ENCODE data around the gene FGF3.

FGF3 gene

DNA sequence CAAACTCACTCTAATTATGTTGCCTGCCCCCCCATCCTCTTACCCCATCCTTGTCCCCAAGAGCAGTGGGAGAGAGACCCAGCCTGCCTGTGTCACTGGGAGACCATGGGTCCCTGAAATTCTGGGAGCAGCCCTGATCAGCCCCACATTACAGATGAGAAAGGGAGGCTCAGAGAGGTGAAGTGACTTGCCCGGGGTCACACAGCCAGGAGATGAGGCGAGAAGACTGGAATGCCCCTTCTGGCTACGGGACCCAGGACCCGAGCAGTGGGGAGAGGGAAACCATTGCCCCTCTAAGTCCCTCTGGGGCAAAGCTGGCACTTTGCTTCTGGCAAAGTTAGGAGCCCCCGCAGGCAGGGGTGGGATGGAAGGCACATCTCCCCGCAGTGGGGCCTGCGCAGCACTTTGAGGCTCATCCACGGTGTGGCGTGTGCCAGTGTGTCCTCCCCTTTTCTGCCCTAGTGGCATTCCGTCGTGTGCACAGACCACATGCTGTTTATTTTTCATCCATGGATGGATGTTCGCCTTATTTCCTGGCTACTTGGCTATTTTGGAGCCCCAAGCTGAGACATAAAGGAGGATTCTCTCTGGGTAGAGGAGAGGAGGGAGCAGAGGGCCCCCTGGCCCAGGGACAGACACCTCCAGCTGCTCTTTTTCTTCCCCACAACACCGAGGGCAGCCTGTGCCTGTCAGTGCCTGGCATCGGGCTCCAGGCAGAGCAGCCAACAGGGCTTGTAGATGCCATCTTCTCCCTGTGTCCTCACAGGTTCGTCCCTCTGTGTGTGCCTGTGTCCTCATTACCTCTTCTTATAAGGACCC is 3.7 kb upstream of the FGF3 start:
- no peak for DNase-seq

DNA sequence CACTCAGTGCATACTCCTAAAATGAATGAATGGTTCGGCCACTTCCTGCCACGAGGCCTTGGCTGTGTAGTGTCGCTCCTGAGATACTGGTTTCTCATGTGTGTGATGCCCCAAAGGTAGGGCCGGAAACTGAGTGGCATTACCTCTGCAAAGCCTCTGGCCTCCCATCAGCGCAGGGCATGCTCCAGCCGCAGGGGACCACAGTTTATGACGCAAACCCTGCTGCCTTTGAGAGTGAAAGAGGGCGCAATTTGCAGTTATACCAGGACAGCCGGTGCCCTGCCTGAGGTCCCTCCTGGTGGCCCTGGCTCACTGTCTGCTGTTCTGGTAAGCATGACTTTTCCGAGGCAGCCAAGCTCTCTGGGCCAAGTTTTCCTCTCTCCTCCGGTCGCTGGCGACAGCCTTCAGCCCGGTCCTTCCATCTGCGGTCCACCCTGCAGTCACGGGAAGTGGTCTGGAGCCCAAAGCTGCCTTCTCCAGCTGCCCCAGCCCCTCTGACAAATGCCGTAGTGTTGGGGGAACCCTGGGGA is 2.4 kb upstream of the FGF3 start:
- DNase-seq = no peak

DNA sequence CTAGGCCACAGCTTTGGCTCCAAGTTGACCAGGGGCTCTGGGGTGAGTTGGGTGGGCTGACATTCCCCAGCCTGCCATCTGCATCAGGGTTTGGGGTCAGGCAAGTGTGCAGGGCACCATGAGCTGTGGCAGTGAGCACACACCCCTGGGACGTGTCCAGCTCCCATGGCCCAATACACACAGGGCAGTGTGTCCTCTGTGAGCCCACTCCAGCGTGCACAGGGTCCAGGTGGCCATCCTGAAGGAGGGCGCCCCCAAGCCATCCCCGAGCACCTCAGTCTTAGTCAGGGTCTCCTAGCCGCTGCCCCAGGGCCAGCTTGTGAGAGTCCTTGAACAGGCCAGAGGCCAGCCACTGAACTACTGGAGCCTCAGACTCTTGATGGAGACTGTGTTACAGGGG is 1.2 kb upstream of the FGF3 start:
- DNase-seq = no peak

DNA sequence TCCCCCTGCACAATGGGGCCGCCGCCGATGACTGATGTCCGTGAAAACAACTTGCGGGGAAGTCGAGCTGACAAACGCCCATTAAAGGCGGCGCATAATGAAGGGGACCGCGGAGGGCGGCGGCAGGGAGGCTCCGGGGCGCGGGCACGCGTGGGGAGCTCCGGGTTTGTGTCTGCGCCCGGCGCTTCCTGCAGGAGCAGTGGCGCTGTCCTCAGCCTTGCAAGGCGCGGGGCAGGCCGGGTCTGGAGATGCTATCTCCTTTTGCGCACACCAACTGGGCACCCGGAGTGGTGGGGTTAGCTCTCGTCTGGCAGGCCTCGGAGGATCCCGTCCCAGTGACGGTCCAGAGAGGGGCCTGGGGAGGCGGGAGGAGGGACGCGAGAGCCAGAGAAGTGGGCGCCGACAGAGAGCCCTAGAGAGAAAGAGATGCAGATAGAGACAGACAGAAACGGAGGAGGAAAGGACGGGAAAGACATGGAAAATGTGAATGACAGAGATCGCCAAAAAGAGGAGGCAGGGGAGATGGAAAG is 390 bp upstream of the FGF3 start:
- no peak for DNase-seq

DNA sequence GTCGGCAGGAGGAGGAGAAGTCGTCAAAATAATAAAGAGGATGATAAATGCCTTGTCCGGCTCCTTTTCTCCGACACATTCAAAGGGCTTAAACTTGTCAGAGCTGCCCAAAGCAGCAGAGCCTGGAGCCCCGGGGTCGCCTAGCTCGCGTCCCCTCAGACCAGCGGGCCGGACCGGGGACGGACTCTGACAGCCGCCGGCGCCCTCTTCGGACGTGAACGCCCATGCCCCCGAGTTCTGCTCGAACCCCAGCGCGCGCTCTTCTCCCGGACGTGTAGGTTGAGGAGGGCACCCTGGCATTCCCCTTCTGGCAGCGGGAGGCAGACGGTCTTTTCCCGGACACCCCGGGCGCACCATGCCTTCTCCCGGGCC is 999 bp downstream of the FGF3 start:
- DNase-seq = no peak

DNA sequence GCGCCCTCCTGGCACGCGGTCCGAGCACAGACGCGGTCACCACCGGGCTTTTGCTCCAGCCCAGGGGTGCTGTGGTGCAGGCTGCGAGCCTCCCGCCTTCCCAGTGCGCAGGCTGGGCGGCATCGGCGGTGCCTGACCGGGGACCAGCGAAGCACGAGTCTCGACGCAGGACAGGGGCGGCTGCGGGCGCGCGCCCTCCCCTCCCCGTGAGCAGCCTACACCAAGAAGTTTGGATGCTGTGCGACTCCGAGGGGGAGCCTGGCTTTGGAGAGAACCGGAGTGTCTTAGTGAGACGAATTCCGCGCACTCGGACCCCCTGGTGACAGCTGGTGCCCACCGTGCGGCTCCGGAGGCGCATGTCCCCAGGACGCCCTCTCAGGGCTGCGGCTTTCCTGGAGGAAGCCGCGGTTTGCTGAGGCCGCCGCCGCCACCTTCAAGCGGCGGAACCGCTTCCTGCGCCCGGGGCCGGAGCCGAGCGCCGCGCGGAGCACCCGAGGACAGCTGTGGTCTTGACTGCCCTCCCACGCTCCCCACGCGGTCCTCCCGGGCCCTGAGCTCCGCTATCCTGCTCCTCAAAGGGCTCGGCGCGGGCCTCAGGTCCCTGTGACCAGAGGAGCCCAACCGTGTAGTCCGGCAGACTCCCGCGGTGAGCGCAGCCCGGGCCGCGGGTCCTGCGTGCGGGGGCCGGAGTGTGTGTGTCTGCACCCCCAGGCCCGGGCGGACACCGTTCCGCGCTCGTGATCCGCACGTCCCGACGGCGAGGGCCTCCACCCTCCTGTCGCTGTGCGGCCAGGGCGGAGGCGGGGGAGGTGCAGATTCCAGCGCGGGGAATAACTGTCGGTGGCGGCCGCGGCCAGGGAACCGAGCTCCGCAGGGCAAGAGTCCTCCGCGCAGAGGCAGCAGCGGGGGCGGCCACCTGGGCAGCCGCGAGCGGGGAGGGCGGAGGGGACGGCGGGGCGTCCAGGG is 1.7 kb downstream of the FGF3 start:
- no peak for DNase-seq

DNA sequence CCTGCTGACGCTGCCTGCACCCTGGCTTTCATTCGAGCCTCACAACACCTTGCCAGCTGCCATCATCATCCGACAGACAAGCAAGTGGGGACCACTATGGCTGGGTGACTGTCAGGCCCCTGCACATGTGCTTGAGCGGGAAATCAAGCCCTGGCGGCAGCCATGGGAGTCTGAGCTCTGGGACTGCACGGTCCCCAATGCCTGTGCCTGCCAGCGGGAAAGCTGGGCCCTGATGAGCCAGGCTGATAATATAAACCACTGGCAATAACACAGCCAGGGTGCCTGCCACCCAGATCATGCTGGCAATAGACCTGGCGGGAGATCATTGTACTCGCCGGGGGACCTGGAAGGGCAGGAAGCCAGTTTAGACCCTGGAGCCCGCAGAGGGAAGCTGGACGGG is 2.5 kb downstream of the FGF3 start:
- DNase-seq = no peak

DNA sequence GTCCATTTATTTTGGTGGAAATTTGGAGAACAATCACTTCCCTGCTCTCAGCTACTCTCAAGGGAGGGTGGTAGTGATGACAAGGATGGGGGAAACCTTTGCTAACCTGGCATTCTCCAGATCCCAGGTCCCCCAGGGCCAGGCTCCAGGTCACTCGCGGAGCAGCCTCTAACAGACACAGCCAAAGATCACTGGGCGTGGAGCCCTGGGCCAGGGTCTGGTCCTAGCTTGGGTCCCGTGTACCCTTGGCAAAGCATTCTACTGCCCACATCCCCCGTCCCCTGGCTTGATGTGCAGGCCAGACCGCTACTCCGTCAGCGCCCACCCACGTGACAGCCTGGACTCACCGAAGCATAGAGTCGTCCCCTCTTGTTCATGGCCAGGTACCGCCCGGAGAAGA is 3.2 kb downstream of the FGF3 start:
- DNase-seq = no peak

DNA sequence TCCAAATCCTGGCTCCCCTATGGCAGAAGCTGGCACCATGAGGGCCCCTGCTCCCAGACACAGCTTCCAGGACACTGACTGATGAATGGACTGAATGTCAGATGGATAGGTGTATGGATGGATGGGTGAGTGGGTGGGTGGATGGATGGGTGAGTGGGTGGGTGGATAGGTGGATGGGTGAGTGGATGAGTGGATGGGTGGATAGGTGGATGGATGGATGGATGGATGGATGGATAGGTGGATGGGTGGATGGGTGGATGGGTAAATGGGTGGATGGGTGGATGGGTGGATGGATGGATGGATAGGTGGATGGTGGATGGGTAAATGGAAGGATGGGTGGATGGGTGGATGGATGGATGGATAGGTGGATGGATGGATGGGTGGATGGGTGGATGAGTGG is 4.3 kb downstream of the FGF3 start:
- no peak for DNase-seq

DNA sequence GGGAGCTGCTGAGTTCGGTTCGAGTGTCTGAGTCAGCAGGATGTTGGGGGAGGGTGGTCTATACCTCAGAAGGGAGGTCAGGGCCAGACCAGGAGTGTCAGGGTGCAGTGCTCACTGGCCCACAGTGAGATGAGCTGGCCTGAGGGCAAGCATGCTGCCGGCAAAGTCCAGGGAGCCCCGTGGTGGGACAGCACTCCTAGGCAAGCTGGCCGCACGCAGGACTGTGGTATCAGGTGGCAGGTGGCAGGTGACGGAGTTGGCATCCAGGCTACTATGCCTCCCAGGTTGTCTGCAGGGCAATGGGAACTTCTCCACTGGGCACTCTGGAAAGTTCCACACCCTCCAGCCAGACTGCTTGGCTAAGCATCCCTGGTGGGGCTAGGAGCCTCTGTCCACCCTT is 4.8 kb downstream of the FGF3 start:
- no peak for DNase-seq

DNA sequence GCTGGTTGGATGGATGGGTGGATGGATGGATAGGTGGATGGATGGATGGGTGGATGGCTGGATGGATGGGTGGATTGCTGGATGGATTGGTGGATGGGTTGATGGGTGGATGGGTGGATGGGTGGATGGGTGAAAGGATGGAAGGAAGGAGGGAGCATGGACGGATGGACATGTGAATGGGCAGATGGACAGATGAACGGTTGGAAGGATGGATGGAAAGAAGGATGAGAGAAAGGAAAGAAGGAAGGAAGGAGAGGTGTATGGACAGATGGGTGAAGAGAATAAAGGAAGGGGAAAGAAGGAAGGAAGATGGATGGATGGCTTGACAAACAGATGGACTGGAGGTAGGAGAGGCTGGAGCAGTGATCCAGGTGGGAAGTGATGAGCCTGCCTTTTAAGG is 5.4 kb downstream of the FGF3 start:
- DNase-seq = no peak

DNA sequence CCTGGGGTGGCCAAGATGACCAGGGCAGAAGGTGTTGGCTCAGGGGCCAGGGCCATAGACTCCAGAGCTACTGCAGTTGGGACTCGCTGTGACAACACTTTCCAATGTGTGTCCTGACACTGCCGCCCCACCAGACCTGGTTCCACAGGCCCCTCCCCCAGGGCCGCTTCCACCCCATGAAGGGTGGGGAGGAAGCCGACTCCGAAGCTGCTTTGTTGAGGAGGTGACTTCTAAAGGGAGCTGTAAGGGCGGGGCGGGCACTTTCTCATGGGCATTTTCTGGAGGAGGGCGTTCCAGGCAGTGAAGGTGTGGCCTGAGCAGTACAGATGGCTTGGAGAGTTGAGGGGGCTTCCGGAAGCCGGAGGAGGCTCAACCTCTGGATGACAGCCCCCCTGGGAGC is 6.3 kb downstream of the FGF3 start:
- no peak for DNase-seq

DNA sequence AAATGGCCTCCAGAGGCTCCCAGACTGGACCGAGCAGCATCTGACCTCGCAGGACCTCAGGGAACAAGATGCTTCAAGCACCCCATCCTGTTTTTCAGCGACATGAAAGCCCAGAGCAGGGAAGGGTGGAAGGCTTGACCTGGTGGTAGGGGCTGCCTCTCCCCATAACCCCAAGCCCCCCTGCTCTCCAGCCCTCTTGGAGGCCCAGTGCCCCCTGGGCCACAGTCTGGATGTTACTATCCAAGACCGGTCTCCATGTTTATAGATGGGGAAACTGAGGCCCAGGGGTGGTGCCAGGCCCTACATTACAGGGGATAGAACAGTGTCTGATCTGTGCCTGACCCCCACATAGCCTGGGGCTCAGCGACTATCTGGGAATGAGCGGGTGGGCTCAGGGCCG is 7.0 kb downstream of the FGF3 start:
- no peak for DNase-seq

DNA sequence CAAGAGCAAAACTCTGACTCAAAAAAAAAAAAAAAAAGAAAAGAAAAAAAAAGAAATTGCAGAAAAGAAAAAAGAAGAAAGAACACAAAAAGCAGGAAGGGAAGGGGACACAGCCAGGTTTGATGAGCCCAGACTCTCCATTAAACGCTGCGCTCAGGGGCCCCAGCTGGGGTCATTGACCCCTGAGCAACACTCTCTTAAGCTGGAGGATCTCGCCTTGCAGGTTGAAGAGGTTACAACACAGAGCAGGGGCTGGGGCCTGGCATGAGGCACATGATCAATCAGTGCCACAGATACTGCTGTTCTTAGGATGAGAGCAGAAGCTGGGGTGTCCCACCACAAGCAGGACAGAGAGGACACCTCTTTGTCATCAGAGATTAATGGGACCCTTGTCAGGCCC is 7.8 kb downstream of the FGF3 start:
- DNase-seq = no peak

DNA sequence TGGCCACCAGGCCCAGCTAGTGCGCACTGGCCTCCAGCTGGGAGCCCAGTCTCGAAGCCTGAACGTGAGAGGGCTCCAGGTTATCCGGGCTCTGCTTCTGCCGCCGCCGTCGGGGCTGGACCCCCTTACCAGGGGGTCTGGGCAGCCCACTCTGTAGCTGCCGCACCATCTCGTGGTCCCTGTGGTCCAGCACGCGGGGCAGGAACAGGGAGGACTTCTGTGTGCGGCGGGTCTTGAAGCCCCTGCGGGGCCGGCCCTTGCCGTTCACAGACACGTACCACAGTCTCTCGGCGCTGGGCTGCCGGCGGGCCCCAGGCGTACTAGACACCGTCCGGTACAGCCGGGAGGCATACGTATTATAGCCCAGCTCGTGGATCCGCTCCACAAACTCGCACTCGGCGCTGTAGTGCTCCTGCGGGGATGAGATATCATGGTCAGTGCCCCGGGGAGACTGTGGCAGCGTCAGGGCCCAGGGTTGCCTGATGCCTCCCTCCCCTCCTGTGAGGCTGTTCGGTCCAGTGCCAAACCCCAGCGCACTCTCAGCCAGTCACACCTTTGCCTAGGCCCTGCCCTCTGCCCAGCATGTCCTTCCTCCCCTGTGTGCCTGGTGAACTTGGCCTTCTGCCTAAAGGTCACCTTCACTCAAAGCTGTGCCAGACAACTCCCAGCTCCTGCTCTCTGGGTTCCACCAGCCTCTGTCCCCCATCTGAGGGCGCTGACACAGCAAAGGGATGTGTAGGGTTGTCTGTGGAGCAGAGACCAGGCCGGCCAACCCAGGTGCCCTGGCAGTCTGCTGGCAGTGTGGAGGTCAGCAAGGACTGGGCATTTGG is 8.7 kb downstream of the FGF3 start:
- DNase-seq = no peak

DNA sequence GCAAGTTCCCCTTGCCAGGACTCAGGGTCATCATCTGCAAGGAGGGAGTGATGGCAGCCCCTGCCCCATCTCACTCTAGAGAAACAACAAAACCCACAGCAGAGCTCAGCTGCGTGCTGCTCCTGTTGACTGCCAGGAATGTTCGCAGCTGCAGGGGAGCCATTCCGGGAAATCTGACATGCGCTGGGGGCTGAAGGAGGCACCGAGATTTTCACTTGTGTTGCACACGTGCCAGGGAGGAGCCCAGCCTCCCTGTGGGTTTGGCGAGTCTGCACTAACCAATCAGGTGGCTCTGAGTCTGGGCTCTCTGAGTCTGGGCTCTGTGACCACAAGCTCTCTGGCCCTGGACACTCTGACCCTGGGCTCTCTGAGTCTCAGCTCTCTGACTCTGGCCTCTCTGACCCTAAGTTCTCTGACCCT is 10.5 kb downstream of the FGF3 start:
- DNase-seq = no peak

DNA sequence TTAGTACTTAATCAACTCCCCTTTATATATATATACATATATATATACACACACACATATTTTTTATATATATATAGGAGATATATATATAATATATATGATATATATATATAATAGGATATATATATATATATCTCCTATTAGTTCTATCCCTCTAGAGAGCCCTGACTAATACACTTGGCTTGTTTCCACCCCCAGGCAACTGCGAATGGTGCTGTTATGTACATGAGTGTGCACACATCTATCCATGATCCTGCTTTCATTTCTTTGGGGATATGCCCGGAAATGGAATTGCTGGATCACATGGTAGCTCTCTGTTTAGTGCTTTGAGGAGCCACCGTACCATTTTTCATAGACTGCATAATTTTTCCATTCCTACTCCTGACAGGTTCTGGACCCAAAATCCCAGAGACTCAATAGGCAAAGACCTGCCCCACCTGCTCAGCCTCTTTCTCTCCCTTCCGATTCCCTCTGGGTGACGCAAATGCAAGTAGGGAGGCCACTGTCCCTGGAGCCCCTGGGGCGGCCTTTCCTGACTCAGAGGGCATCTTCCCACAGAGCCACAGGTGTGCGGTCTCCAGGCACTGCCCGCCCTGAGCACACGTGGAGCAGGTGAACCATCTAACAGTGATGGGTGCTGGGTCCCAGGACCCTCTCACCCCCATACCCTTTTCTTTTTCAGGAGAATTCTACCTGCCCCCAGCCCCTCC is 12.0 kb downstream of the FGF3 start:
- no peak for DNase-seq

DNA sequence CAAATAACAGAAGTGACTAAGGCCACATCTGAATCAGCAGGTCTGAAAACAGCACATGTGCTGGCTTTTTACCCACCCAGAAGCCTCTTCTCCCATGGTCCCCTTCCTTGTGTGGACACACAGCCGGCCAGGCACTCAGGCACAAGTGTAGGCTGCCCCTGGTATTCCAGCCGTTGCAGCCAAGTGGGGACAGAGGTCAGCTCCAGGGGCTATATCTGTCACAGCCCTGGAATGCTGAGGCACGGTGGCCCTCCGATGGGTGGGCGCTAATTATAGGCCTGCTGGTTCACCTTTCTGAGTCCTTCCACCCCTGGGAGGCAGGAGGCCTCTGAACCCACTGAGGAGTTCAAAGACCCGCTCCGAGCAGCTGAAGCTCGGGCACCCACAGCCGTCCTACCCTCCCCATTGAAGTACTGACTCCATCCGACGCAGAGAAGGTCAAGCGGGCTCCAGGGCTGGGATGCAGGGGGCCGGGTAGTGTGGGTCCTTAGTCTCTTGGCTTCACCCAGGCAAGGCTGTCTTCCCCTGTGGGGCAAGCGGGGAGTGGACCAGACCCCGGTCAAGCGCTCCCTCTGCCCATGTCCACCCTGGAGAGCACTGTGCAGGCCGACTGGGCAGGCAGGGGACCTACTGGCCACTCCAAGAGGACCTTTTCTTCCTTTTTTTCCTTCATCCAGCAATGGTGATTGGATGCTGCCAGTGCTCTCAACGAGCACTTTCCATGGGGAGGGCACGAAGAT is 14.3 kb downstream of the FGF3 start:
- no peak for DNase-seq

DNA sequence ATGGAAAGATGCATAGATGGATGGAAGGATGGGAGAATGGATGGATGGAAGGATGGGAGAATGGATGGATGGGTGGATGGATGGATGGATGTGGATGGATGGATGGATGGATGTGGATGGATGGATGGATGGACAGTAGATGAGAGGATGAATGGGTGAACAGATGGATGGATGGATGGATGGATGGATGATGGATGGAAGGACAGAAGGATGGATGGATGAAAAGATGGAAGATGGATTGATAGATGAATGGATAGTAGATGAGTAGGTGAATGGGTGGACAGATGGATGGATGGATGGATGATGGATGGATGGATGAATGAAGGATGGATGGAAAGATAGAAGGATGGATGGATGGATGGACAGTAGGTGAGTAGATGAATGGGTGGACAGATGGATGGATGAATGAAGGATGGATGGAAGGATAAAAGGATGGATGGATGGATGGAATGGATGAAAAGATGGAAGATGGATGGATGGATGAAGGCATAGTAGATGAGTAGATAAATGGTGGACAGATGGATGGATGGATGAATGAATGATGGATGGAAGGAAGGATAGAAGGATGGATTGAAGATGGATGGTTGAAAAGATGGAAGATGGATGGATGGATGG is 15.5 kb downstream of the FGF3 start:
- DNase-seq = no peak

DNA sequence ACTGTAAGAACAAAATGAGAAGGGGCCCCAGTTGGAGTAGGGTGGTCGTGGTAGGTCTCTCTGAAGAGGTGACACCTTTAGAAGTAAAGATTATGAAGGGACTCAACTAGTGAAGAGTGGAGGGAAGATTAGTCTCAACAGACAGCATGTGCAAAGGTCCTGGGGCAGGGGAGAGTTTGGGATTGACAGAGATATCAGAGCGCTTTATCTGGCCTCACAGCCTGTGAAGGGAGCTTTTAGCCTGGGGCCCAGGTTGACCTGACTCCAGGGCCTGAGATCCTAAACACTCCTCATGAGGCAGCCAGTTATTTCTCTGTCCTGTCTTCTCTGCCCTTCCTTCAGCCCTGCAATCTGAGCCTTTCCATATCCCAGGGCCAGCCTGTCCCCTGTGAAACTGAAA is 16.2 kb downstream of the FGF3 start:
- no peak for DNase-seq

DNA sequence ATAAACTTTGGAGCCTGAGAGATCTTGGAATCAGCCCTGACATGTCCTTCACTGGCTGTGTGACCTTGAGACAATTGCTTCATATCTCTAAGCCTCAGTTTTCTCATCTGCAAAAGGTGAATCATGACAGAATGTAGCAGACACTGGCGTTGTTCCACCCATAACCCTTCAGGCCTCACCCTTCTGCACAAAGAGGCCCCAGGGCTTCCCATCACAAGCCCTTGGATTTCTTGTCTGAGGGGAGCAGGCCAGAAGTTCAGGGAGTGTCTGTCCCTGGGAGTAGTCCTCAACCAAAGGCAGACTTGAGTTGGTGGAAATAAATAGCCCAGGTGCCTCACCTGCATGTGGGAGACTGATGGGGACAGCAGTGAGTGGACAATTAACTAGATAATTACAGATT is 16.6 kb downstream of the FGF3 start:
- DNase-seq = no peak

Data from hippocampal formation (tissue), 2 donors.